Prostate gland (tissue), 2 donors: ENCODE data around the gene ULK4.

Experiments used
- POLR2A ChIP-seq: fragments of 450-650 bp; IDR thresholded peaks from one replicate; pipeline ENCODE4 v1.6.1; 2016; ENCODE audit warnings: antibody characterized with exemption, mild to moderate bottlenecking
- TF ChIP-seq, protein P1 (sequence below), 4 experiments: fragments of 200-600 bp in 2 of 4; fragments of 450-650 bp in 2 of 4; sonication (generic) in 2 of 4; IDR thresholded peaks; 1 replicate in 3 of 4; 2 replicates in 1 of 4; pipeline ENCODE4 v1.5.1; 2016 to 2019; ENCODE audit warnings: antibody characterized with exemption in 4 of 4, mild to moderate bottlenecking in 2 of 4, moderate library complexity in 2 of 4

DNA sequence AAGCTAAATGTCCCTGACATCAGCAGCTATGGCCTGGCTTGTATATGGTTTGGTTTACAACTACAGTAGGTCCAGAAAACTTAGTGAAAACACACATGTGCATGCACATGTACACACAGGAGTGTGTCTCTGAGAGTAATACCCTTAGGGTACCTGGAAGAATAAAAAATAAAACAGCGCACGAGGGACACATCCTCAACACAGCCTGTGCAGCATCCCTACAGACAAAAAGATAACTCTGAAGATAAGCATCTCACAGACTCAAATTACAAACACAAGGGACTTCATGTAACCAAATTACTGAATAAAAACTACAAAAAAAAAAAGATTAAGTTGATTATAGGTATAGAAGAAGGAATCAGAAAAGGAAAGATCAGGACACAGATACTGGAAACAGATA is 653.8 kb downstream of the ULK4 start:
- TF ChIP-seq, protein P1, sequence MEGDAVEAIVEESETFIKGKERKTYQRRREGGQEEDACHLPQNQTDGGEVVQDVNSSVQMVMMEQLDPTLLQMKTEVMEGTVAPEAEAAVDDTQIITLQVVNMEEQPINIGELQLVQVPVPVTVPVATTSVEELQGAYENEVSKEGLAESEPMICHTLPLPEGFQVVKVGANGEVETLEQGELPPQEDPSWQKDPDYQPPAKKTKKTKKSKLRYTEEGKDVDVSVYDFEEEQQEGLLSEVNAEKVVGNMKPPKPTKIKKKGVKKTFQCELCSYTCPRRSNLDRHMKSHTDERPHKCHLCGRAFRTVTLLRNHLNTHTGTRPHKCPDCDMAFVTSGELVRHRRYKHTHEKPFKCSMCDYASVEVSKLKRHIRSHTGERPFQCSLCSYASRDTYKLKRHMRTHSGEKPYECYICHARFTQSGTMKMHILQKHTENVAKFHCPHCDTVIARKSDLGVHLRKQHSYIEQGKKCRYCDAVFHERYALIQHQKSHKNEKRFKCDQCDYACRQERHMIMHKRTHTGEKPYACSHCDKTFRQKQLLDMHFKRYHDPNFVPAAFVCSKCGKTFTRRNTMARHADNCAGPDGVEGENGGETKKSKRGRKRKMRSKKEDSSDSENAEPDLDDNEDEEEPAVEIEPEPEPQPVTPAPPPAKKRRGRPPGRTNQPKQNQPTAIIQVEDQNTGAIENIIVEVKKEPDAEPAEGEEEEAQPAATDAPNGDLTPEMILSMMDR (IDR thresholded peaks at IDR 0.05), result no peak
- no peak for TF ChIP-seq POLR2A
